Measurements from ENCODE around the gene ZNF740. TPM values are rescaled to one million over a fixed set of nuclear protein-coding genes. Genes with fewer than 3 reads are reported as not detected.

Gene ZNF740
- total and polyA plus RNA-seq, 10 of the 15 experiments (the other 5 are each of a cell fraction or from before 2014, with no cell fraction given) = 1.4 to 33.6 (median 11.3) TPM

DNA sequence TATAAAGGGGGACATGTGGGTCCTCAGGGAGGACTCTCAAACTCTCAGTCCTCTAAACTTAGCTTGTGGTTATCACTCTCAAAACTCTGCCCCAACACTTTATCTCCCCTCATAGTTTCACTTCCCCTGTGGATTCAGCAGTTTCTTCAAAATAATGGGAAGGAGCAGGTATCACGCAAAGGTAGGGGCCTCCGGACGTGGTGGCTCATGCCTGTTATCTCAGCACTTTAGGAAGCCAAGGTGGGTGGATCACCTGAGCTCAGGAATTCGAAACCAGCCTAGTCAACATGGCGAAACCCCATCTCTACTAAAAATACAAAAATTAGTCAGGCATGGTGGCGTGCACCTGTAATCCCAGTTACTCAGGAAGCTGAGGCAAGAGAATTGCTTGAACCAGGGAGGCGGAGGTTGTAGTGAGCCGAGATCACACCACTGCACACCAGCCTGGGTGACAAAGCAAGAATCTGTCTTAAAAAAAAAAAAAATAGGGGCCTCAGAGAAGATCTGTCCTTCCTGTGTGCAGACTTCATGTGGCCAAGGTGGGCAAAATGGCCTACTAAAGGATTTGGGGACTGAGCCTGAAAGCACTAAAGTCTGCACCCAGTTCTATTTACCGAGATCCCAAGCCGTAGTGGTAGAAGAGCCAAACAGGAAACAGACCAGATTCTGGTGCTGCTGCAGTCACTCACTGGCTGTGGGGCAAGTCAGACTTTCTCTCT lies 20.1 kb downstream of the ZNF740 start (continued):
- TF ChIP-seq STAT3 (IDR thresholded peaks at IDR 0.05; ENCODE audit: low read depth, low read length) = no peak
- TF ChIP-seq HDGF (IDR thresholded peaks at IDR 0.05) = peak; percentile 71
- no peak for TF ChIP-seq EZH2 (IDR thresholded peaks at IDR 0.05; ENCODE audit: borderline replicate concordance, control insufficient read depth, low read depth, low read length)
- no peak for TF ChIP-seq YBX1 (IDR thresholded peaks at IDR 0.05)
- TF ChIP-seq, protein P1, sequence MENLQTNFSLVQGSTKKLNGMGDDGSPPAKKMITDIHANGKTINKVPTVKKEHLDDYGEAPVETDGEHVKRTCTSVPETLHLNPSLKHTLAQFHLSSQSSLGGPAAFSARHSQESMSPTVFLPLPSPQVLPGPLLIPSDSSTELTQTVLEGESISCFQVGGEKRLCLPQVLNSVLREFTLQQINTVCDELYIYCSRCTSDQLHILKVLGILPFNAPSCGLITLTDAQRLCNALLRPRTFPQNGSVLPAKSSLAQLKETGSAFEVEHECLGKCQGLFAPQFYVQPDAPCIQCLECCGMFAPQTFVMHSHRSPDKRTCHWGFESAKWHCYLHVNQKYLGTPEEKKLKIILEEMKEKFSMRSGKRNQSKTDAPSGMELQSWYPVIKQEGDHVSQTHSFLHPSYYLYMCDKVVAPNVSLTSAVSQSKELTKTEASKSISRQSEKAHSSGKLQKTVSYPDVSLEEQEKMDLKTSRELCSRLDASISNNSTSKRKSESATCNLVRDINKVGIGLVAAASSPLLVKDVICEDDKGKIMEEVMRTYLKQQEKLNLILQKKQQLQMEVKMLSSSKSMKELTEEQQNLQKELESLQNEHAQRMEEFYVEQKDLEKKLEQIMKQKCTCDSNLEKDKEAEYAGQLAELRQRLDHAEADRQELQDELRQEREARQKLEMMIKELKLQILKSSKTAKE (IDR thresholded peaks at IDR 0.05; ENCODE audit: low read depth, poor library complexity, severe bottlenecking) = peak; percentile 81
- TF ChIP-seq SP1 (IDR thresholded peaks at IDR 0.05; ENCODE audit: low read depth, low read length) = no peak
- TF ChIP-seq IKZF2 (IDR thresholded peaks at IDR 0.05) = peak; percentile 100
- 0 out of 2 replicates have a peak, but pooled peaks have one; percentile 31 for TF ChIP-seq RCOR1 (conservative IDR thresholded peaks at IDR 0.05; ENCODE audit: low read depth, low read length)
- no peak for TF ChIP-seq RB1 (IDR thresholded peaks at IDR 0.05; ENCODE audit: borderline replicate concordance)
- peak; percentile 99 for TF ChIP-seq DPF2 (IDR thresholded peaks at IDR 0.05)
- no peak for TF ChIP-seq NRF1 (conservative IDR thresholded peaks at IDR 0.05; ENCODE audit: low read depth, low read length)
- no peak; the same call in 1 of the 2 replicates for TF ChIP-seq ZNF384 (IDR thresholded peaks at IDR 0.05; ENCODE audit: borderline replicate concordance, low read depth, low read length)
- 0 out of 2 replicates have a peak, but pooled peaks have one; percentile 22 for TF ChIP-seq CREB1 (IDR thresholded peaks at IDR 0.05; ENCODE audit: low read depth)
- TF ChIP-seq CHD4 (IDR thresholded peaks at IDR 0.05) = no peak
- TF ChIP-seq, protein P2, sequence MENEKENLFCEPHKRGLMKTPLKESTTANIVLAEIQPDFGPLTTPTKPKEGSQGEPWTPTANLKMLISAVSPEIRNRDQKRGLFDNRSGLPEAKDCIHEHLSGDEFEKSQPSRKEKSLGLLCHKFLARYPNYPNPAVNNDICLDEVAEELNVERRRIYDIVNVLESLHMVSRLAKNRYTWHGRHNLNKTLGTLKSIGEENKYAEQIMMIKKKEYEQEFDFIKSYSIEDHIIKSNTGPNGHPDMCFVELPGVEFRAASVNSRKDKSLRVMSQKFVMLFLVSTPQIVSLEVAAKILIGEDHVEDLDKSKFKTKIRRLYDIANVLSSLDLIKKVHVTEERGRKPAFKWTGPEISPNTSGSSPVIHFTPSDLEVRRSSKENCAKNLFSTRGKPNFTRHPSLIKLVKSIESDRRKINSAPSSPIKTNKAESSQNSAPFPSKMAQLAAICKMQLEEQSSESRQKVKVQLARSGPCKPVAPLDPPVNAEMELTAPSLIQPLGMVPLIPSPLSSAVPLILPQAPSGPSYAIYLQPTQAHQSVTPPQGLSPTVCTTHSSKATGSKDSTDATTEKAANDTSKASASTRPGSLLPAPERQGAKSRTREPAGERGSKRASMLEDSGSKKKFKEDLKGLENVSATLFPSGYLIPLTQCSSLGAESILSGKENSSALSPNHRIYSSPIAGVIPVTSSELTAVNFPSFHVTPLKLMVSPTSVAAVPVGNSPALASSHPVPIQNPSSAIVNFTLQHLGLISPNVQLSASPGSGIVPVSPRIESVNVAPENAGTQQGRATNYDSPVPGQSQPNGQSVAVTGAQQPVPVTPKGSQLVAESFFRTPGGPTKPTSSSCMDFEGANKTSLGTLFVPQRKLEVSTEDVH (IDR thresholded peaks at IDR 0.05; ENCODE audit: low read depth, partially characterized antibody) = peak; percentile 31
- TF ChIP-seq STAT1 (conservative IDR thresholded peaks at IDR 0.05) = no peak
- TF ChIP-seq, protein P3, sequence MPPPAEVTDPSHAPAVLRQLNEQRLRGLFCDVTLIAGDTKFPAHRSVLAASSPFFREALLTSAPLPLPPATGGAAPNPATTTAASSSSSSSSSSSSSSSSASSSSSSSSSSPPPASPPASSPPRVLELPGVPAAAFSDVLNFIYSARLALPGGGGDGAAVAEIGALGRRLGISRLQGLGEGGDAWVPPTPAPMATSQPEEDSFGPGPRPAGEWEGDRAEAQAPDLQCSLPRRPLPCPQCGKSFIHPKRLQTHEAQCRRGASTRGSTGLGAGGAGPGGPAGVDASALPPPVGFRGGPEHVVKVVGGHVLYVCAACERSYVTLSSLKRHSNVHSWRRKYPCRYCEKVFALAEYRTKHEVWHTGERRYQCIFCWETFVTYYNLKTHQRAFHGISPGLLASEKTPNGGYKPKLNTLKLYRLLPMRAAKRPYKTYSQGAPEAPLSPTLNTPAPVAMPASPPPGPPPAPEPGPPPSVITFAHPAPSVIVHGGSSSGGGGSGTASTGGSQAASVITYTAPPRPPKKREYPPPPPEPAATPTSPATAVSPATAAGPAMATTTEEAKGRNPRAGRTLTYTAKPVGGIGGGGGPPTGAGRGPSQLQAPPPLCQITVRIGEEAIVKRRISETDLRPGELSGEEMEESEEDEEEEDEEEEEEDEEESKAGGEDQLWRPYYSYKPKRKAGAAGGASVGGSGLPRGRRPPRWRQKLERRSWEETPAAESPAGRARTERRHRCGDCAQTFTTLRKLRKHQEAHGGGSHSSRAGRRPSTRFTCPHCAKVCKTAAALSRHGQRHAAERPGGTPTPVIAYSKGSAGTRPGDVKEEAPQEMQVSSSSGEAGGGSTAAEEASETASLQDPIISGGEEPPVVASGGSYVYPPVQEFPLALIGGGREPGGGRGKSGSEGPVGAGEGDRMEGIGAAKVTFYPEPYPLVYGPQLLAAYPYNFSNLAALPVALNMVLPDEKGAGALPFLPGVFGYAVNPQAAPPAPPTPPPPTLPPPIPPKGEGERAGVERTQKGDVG (CRISPR knock-in tag; IDR thresholded peaks at IDR 0.05) = no peak
- TF ChIP-seq MEF2A (IDR thresholded peaks at IDR 0.05; ENCODE audit: insufficient read depth, low read depth, low read length) = peak; percentile 87
- TF ChIP-seq IRF4 (IDR thresholded peaks at IDR 0.05; ENCODE audit: low read depth, low read length) = peak; percentile 81
- TF ChIP-seq MEF2B (IDR thresholded peaks at IDR 0.05; ENCODE audit: partially characterized antibody, poor library complexity, severe bottlenecking) = peak; percentile 91
- no peak for TF ChIP-seq PAX8 (IDR thresholded peaks at IDR 0.05)
- TF ChIP-seq SMAD1 (IDR thresholded peaks at IDR 0.05; ENCODE audit: low read depth, partially characterized antibody) = no peak
- no peak for TF ChIP-seq SMC3 (IDR thresholded peaks at IDR 0.05; ENCODE audit: borderline replicate concordance, low read length)
- peak; percentile 97 for TF ChIP-seq RUNX3 (IDR thresholded peaks at IDR 0.05; ENCODE audit: low read length)
- TF ChIP-seq ZNF24 (IDR thresholded peaks at IDR 0.05) = peak; percentile 48; the same call in 1 of the 2 replicates

Measured in GM12878 (cell line).